GM19240 (cell line): ENCODE results near the gene MPEG1.
A peak's percentile ranks its signal among the peaks of the same experiment; 100 is the strongest.

Experiments
- DNase-seq: peaks from one replicate; pipeline ENCODE4 v3.0.0; 2011; ENCODE audit warnings: low spot score; ENCODE audit not compliant: insufficient read length

Gene MPEG1

GRCh38 chr11:59189986-59190385 lies 22.7 kb downstream of the MPEG1 start:
- DNase-seq: no peak

GRCh38 chr11:59188954-59189353 lies 23.8 kb downstream of the MPEG1 start:
- DNase-seq: no peak

- no peak for DNase-seq
Observed at GRCh38 chr11:59187587-59187986, 25.1 kb downstream of the MPEG1 start.

GRCh38 chr11:59187035-59187434 lies 25.7 kb downstream of the MPEG1 start:
- DNase-seq: no peak

- peak; percentile 70 for DNase-seq
Observed at GRCh38 chr11:59186130-59186594, 26.6 kb downstream of the MPEG1 start.

- no peak for DNase-seq
Observed at GRCh38 chr11:59185386-59185945, 27.3 kb downstream of the MPEG1 start.

- no peak for DNase-seq
Observed at GRCh38 chr11:59184691-59185339, 27.9 kb downstream of the MPEG1 start.

- no peak for DNase-seq
Observed at GRCh38 chr11:59183771-59184170, 29.0 kb downstream of the MPEG1 start.

- DNase-seq: no peak
Observed at GRCh38 chr11:59182457-59183151, 30.1 kb downstream of the MPEG1 start.

GRCh38 chr11:59181746-59182456 lies 30.8 kb downstream of the MPEG1 start:
- no peak for DNase-seq

- no peak for DNase-seq
Observed at GRCh38 chr11:59180907-59181306, 31.8 kb downstream of the MPEG1 start.

GRCh38 chr11:59180168-59180776 lies 32.5 kb downstream of the MPEG1 start:
- no peak for DNase-seq

- no peak for DNase-seq
Observed at GRCh38 chr11:59179121-59179520, 33.6 kb downstream of the MPEG1 start.

- DNase-seq: no peak
Observed at GRCh38 chr11:59178402-59178801, 34.3 kb downstream of the MPEG1 start.

- DNase-seq: no peak
Observed at GRCh38 chr11:59176330-59176729, 36.4 kb downstream of the MPEG1 start.

GRCh38 chr11:59175091-59175501 lies 37.6 kb downstream of the MPEG1 start:
- DNase-seq: no peak

- no peak for DNase-seq
Observed at GRCh38 chr11:59174664-59175033, 38.1 kb downstream of the MPEG1 start.

GRCh38 chr11:59173964-59174663 lies 38.6 kb downstream of the MPEG1 start:
- DNase-seq: no peak

GRCh38 chr11:59173080-59173963 lies 39.4 kb downstream of the MPEG1 start:
- no peak for DNase-seq
